Loucy (cell line): ENCODE results near the gene TMEM256.

ENCODE experiments used
- H2AFZ ChIP-seq: fragments of 200-600 bp; sonication (generic); 2 replicates; pipeline ENCODE4 v1.6.0; 2016; ENCODE audit warnings: antibody characterized with exemption, mild to moderate bottlenecking, low read length, moderate library complexity
- H3F3A ChIP-seq: fragments of 200-600 bp; 2 replicates; pipeline ENCODE4 v1.6.0; 2016; ENCODE audit warnings: antibody characterized with exemption, low read depth, mild to moderate bottlenecking
- H3K27me3 ChIP-seq: fragments of 200-600 bp; sonication (generic); 2 replicates; pipeline ENCODE4 v1.6.1; 2014; ENCODE audit warnings: low read length, mild to moderate bottlenecking; ENCODE audit not compliant: insufficient read depth, poor library complexity, severe bottlenecking
- H3K36me3 ChIP-seq: fragments of 200-600 bp; sonication (generic); 2 replicates; pipeline ENCODE4 v1.6.1; 2016; ENCODE audit warnings: low read length; ENCODE audit not compliant: insufficient read depth
- H3K4me1 ChIP-seq: fragments of 200-600 bp; sonication (generic); 2 replicates; pipeline ENCODE4 v1.5.1; 2014; ENCODE audit warnings: low read length, mild to moderate bottlenecking; ENCODE audit not compliant: insufficient read depth, poor library complexity, severe bottlenecking
- H3K4me2 ChIP-seq: fragments of 200-600 bp; sonication (generic); 2 replicates; pipeline ENCODE4 v1.6.0; 2014; ENCODE audit warnings: antibody characterized with exemption, low read length, low read depth, mild to moderate bottlenecking; ENCODE audit not compliant: poor library complexity, severe bottlenecking
- H3K4me3 ChIP-seq: fragments of 200-600 bp; sonication (generic); 2 replicates; pipeline ENCODE4 v1.5.1; 2014; ENCODE audit warnings: low read length, mild to moderate bottlenecking, mixed read lengths; ENCODE audit not compliant: poor library complexity, severe bottlenecking
- H3K79me2 ChIP-seq: fragments of 200-600 bp; sonication (generic); 2 replicates; pipeline ENCODE4 v1.6.1; 2014; ENCODE audit warnings: low read length; ENCODE audit not compliant: insufficient read depth
- H3K9ac ChIP-seq: fragments of 200-600 bp; sonication (generic); 2 replicates; pipeline ENCODE4 v1.6.0; 2014; ENCODE audit warnings: mild to moderate bottlenecking, low read depth, low read length, moderate library complexity; ENCODE audit not compliant: poor library complexity, severe bottlenecking
- H3K9me2 ChIP-seq: fragments of 200-600 bp; sonication (generic); replicated peaks from 2 replicates; pipeline ENCODE4 v1.6.1; 2016; ENCODE audit warnings: low read depth, low read length, mixed read lengths
- H3K9me3 ChIP-seq: fragments of 200-600 bp; sonication (generic); 2 replicates; pipeline ENCODE4 v1.6.1; 2014; ENCODE audit warnings: mild to moderate bottlenecking, antibody characterized with exemption, low read length, low read depth; ENCODE audit not compliant: insufficient read depth
- H4K20me1 ChIP-seq: fragments of 200-600 bp; sonication (generic); 2 replicates; pipeline ENCODE4 v1.6.0; 2014; ENCODE audit warnings: antibody characterized with exemption, low read length, mild to moderate bottlenecking; ENCODE audit not compliant: insufficient read depth, poor library complexity, severe bottlenecking
- CTCF ChIP-seq: fragments of 200-600 bp; sonication (generic); conservative IDR thresholded peaks from 2 replicates; pipeline ENCODE4 v1.5.1; 2014; ENCODE audit warnings: mild to moderate bottlenecking, antibody characterized with exemption, low read length
- EZH2phosphoT487 ChIP-seq: fragments of 200-600 bp; IDR thresholded peaks from 2 replicates; pipeline ENCODE4 v1.6.1; 2018; ENCODE audit warnings: antibody characterized with exemption, mild to moderate bottlenecking, moderate library complexity, borderline replicate concordance

Gene TMEM256

GRCh38 chr17:7403727-7403976 is 245 bp downstream of the TMEM256 start:
- no peaks in the 10 kb centered on the region for H3K27me3 ChIP-seq
- H3K4me1 ChIP-seq, result peaks cover 20% of the 10 kb centered on the region
- peaks cover 3% of the 10 kb centered on the region for H4K20me1 ChIP-seq
- H3K36me3 ChIP-seq, result no peaks in the 10 kb centered on the region
- no peaks in the 10 kb centered on the region for H3K9me2 ChIP-seq
- H3K9me3 ChIP-seq, result no peaks in the 10 kb centered on the region
- peak overlapping the region; percentile 86 for H3K4me2 ChIP-seq
- peak overlapping the region; percentile 76 for H3K4me3 ChIP-seq
- H3F3A ChIP-seq, result no peaks in the 10 kb centered on the region
- H3K9ac ChIP-seq, result peak overlapping the region; percentile 80
- no peak for TF ChIP-seq EZH2phosphoT487
- TF ChIP-seq CTCF, result no peak
- peaks cover 6% of the 10 kb centered on the region for H3K79me2 ChIP-seq
- H2AFZ ChIP-seq, result peak overlapping the region; percentile 86

GRCh38 chr17:7403043-7403726 is 712 bp downstream of the TMEM256 start:
- H3K79me2 ChIP-seq, result peaks cover 6% of the 10 kb centered on the region
- H3K4me2 ChIP-seq, result peak overlapping the region; percentile 86
- no peaks in the 10 kb centered on the region for H3K9me3 ChIP-seq
- no peaks in the 10 kb centered on the region for H3F3A ChIP-seq
- peak overlapping the region; percentile 80 for H3K9ac ChIP-seq
- H2AFZ ChIP-seq, result peak overlapping the region; percentile 86
- H3K27me3 ChIP-seq, result no peaks in the 10 kb centered on the region
- peaks cover 3% of the 10 kb centered on the region for H4K20me1 ChIP-seq
- peaks cover 20% of the 10 kb centered on the region for H3K4me1 ChIP-seq
- no peaks in the 10 kb centered on the region for H3K9me2 ChIP-seq
- no peaks in the 10 kb centered on the region for H3K36me3 ChIP-seq
- TF ChIP-seq EZH2phosphoT487 (no peak), CTCF (no peak)
- peak overlapping the region; percentile 76 for H3K4me3 ChIP-seq

- Histone ChIP-seq H3K9ac (no peak overlapping the region), H3K9me3 (no peaks in the 10 kb centered on the region), H2AFZ (no peak overlapping the region), H3K36me3 (no peaks in the 10 kb centered on the region), H3K4me2 (no peak overlapping the region), H3F3A (no peaks in the 10 kb centered on the region), H3K27me3 (no peaks in the 10 kb centered on the region), H3K4me1 (peaks cover 19% of the 10 kb centered on the region), H3K79me2 (peaks cover 6% of the 10 kb centered on the region), H4K20me1 (no peaks in the 10 kb centered on the region), H3K9me2 (no peaks in the 10 kb centered on the region), H3K4me3 (no peak overlapping the region)
- TF ChIP-seq EZH2phosphoT487 (no peak), CTCF (no peak)
These were observed 5.3 kb downstream of the TMEM256 start for GRCh38 chr17:7398612-7399011.
